Activated CD4-positive, alpha-beta memory T cell treated with anti-CD3 and anti-CD28 coated beads for 36 hours (primary cell): ENCODE data around the gene ARFGAP3. TPM values are rescaled to one million over a fixed set of nuclear protein-coding genes. Genes with fewer than 3 reads are reported as not detected.

Experiments
- CTCF ChIA-PET: fragments of 350-600 bp; sonication (Branson Sonifier 250); formaldehyde crosslinking; loops from one replicate; lab custom pipeline; 2021; ENCODE audit warnings: antibody characterized with exemption, inconsistent platforms; lab: Charles Lee
- POLR2A ChIA-PET: fragments of 350-600 bp; sonication (Branson Sonifier 250); formaldehyde crosslinking; loops from one replicate; lab custom pipeline; 2021; ENCODE audit warnings: antibody characterized with exemption; lab: Charles Lee
- DNase-seq: peaks from one replicate; pipeline ENCODE4 v3.0.0-alpha.2; 2020
- H3K27ac Mint-ChIP-seq: one replicate; pipeline ENCODE4 v1.8.0; 2021; ENCODE audit warnings: mixed read lengths
- H3K27me3 Mint-ChIP-seq: one replicate; pipeline ENCODE4 v1.8.0; 2021; ENCODE audit warnings: mixed read lengths
- H3K36me3 Mint-ChIP-seq: one replicate; pipeline ENCODE4 v1.8.0; 2021; ENCODE audit warnings: mixed read lengths
- H3K4me1 Mint-ChIP-seq: one replicate; pipeline ENCODE4 v1.8.0; 2021; ENCODE audit warnings: low read depth, mixed read lengths
- H3K4me3 Mint-ChIP-seq: one replicate; pipeline ENCODE4 v1.8.0; 2021; ENCODE audit warnings: mild to moderate bottlenecking, mixed read lengths
- H3K9me3 Mint-ChIP-seq: one replicate; pipeline ENCODE4 v1.8.0; 2021; ENCODE audit warnings: mixed read lengths
- intact Hi-C: fragments of 100-400 bp; cut with micrococcal nuclease; formaldehyde crosslinking; loops from one replicate; pipeline ENCODE4 v1.15.1; 2023
- total RNA-seq, 2 experiments: library from RNA; stranded (reverse); gene quantifications; one replicate each; pipeline ENCODE4 v1.2.3, GENCODE V29; 2021

Gene ARFGAP3
- total RNA-seq, 2 experiments from 2014 or later: 40.6 to 45.5 TPM

DNA sequence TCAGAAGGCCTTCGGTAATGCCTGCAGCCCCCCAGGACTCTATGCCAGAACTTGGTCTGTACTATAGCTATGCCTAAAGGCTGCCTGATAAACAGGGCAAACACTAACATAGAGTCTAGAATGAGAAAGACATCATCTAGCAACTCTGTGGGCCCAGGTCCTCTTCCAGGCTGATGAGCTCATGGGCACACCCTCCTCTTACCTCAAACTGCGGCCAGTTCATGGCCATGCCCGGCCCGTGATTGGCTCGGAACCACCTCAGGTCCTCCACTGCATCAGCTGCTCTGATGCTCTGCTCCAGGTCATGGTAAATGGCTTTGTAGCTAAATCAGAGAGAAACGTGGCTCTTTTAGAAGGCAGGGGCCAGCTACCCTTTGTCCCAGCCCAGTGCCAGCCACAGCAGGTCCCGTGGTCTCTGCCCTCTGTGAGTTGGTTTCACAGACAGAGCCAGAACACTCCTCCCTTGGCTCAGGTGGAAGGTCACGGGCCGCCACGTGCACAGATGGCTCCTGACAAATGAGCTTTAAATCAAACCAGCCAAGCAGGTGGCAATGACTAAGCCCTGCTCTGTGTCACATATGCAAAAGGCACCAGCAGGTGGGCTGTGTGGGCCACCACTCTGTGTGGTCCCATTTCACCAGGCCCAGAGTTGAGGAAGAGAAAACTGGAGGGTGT, 25.0 kb upstream of the ARFGAP3 start:
- no peaks in the 10 kb centered on the region for H3K27me3 Mint-ChIP-seq
- peaks cover 6% of the 10 kb centered on the region for H3K36me3 Mint-ChIP-seq
- no peaks in the 10 kb centered on the region for H3K9me3 Mint-ChIP-seq
- CTCF ChIA-PET: interaction anchor here (2.3 kb wide), 1 partner anchor 14 kb away, joined by 6 read pairs; no protein-coding TSS in a partner anchor
- intact Hi-C loops: no loop called here
- DNase-seq: no peak
- no peaks in the 10 kb centered on the region for H3K4me1 Mint-ChIP-seq
- POLR2A ChIA-PET: no interaction called here
- H3K4me3 Mint-ChIP-seq: no peak overlapping the region
- no peak overlapping the region for H3K27ac Mint-ChIP-seq

DNA sequence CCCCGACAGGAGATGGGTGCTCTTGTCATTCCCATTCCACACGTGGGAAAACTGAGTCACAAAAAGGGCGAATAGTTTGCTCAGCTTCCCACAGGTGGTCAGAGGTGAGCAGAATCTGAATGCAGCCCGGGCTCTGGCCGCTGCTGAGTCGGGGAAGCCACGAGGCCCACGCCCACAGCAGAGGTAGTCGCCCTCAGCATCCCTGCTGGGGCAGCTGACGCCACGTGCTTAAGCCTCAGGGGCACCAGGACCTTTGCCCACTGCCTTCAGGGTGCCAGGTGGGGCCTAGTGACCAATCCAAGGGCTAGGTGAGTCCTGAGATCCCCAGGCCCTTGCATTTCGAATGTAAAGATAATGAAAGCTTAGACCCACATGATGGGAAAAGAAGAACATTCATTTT, 24.2 kb upstream of the ARFGAP3 start:
- Mint-ChIP-seq H3K4me3 (no peak overlapping the region), H3K36me3 (peaks cover 7% of the 10 kb centered on the region), H3K9me3 (no peaks in the 10 kb centered on the region), H3K27ac (no peak overlapping the region), H3K27me3 (no peaks in the 10 kb centered on the region), H3K4me1 (no peaks in the 10 kb centered on the region)
- ChIA-PET POLR2A (interaction anchor here (0.6 kb wide), 1 partner anchor 15 kb away, joined by 3 read pairs; no protein-coding TSS in a partner anchor), CTCF (interaction anchor here (2.3 kb wide), 1 partner anchor 14 kb away, joined by 6 read pairs; no protein-coding TSS in a partner anchor)
- intact Hi-C loops: no loop called here
- DNase-seq: no peak

DNA sequence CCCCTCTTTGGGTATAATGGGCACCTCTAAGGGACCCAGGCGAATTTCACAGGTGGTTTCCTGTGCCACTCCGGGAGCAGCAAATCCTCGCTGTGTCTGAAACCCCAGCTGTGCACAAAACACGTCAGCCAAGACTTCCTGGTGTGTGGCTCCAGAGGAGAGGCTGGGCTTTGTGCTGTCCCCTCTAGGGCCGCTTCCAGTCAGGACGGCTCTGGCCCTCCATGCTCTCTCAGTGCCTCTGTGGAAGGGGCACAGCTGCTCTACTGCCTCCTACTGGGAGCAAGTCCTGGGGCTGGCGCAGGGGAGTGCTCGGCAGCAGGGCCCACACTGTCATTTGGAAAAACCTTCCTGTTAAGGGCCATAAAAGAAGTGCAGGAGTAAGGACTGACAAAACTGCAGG, 23.7 kb upstream of the ARFGAP3 start:
- ChIA-PET POLR2A (interaction anchor here (0.6 kb wide), 1 partner anchor 16 kb away, joined by 3 read pairs; no protein-coding TSS in a partner anchor), CTCF (no interaction called here)
- Mint-ChIP-seq H3K27ac (no peak overlapping the region), H3K36me3 (peaks cover 7% of the 10 kb centered on the region), H3K27me3 (no peaks in the 10 kb centered on the region), H3K9me3 (no peaks in the 10 kb centered on the region), H3K4me3 (no peak overlapping the region), H3K4me1 (no peaks in the 10 kb centered on the region)
- intact Hi-C loops: no loop called here
- DNase-seq: no peak

DNA sequence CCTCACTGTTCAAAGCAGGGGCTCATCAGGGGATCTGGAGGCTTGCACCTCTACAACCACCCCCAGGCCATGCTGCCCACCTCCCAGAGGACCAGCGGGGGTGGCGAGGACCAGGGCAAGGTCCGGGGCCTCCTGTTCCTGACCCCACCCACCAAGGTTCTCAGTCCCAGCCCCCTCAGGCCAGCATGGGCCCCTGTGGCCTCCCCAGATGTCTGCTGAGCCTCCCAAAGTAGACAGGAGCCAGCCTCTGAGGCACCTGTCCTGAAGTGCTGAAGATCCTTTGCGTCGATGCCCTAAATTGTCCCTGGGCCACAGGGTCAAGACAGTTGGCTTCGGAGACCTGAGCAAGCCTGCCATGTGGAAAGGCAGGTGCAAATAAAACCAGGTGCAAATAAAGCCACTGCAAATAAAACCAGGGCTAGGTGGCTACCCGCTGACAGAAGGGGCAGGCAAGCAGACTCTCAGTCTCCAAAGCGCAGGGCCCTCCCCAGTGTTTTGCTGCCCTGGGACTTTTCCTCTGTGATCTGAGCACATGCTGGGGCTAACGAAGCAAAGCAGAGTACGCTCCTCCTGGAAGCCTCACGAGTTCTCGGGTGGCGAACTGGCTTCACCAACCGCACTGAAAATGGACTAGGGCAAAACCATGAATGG, 22.4 kb upstream of the ARFGAP3 start:
- Mint-ChIP-seq H3K27ac (no peak overlapping the region), H3K9me3 (no peaks in the 10 kb centered on the region), H3K27me3 (no peaks in the 10 kb centered on the region), H3K36me3 (peaks cover 11% of the 10 kb centered on the region), H3K4me1 (no peaks in the 10 kb centered on the region), H3K4me3 (no peak overlapping the region)
- ChIA-PET POLR2A (no interaction called here), CTCF (no interaction called here)
- DNase-seq: no peak
- intact Hi-C loops: no loop called here

DNA sequence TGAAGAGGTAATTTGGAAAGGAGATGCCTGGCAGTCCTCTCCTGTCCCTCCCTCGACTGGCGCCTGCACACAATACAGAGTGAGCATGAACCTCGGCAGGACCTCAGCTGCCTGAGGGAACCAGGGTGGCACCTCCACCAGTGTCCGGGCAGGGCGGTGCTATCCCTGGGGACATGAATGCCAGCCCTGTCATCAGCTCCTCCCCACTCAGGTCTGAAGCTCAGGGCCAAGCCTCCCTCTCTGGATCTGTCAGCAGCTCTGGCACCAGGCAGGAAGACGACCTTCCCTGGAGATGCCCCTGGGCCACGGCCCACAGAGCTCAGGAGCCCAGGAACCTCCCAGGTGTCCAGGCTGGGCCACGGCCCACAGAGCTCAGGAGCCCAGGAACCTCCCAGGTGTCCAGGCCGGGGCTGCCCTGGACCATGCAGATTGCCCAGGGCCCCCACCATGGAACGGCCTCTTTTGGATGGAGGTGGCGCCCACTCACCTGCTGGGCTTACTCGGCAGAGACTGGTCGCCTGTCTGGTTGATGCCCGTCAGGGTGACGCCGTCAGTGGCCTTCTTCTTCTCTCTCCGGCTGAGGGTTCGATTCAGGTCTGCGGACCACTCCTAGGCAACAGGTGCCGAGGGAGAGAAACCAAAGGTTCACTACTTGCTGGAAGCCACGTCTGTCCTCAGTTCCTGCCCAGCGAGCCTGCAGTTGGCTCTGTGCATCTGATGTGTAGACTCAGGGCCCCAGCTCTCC, 21.7 kb upstream of the ARFGAP3 start:
- H3K27me3 Mint-ChIP-seq: no peaks in the 10 kb centered on the region
- ChIA-PET CTCF (no interaction called here), POLR2A (no interaction called here)
- no peak for DNase-seq
- no peaks in the 10 kb centered on the region for H3K9me3 Mint-ChIP-seq
- intact Hi-C loops: no loop called here
- no peak overlapping the region for H3K27ac Mint-ChIP-seq
- peaks cover 11% of the 10 kb centered on the region for H3K36me3 Mint-ChIP-seq
- no peaks in the 10 kb centered on the region for H3K4me1 Mint-ChIP-seq
- H3K4me3 Mint-ChIP-seq: no peak overlapping the region

DNA sequence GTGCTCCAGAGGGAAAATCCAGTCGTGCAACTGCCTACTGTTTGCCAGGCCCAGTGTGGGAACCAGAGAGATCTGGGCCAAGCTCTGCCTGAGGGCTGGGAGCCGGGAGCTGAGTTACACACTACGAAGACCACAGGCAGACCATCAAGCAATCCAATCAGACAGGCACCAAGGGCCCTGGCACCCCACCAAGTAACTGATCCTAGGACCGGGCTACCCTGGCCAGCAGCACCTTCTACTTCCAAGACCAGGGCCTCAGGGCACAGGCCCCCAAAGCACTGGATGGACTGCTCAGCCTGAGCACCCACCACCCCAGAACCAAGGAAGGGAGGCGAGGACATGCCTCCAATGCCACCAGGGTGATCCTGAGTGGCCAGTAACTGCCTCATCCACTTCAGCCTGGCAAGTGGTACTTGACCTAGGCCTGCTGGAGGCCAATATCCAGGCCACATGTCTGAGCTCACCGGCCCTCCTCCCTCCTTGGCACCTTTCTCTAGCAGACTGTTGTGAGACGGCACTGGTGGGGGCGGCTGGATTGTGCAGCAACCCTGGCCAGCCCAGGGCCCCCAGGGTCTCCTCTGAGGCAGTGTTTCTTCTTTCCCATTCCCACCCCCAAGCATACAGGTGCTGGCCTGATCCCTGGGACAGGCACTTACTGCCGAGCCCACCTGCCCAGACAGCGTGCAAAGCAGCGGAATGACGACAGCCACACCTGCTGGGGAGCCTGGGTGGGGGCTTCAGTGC, 20.7 kb upstream of the ARFGAP3 start:
- H3K36me3 Mint-ChIP-seq: peaks cover 9% of the 10 kb centered on the region
- ChIA-PET POLR2A (no interaction called here), CTCF (no interaction called here)
- H3K9me3 Mint-ChIP-seq: no peaks in the 10 kb centered on the region
- no peaks in the 10 kb centered on the region for H3K27me3 Mint-ChIP-seq
- intact Hi-C loops: no loop called here
- no peak overlapping the region for H3K4me3 Mint-ChIP-seq
- DNase-seq: no peak
- H3K4me1 Mint-ChIP-seq: no peaks in the 10 kb centered on the region
- H3K27ac Mint-ChIP-seq: no peak overlapping the region

DNA sequence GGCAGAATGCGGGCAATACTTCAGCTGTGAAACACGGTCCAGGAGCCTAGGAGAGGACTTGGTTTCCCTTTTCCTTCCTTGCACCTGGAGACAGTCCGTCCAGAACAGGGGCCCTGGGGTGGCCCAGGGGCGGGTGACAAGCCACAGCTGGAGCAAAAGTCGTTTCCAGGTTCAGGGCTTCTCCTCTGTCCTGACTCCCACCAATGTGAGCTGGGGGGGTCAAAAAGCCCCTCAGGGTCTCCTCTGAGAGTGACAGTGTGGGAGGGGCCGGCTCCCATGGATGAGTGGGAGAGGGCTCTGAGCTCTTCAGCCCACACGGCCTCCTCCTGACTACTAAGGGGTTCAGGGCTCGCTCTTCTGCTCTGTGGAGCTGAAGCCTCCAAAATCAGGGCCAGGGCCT, 20.1 kb upstream of the ARFGAP3 start:
- no peaks in the 10 kb centered on the region for H3K9me3 Mint-ChIP-seq
- no peaks in the 10 kb centered on the region for H3K27me3 Mint-ChIP-seq
- intact Hi-C loops: no loop called here
- H3K27ac Mint-ChIP-seq: no peak overlapping the region
- POLR2A ChIA-PET: interaction anchor here (0.6 kb wide), 1 partner anchor 87 kb away, joined by 4 read pairs; no protein-coding TSS in a partner anchor
- H3K4me3 Mint-ChIP-seq: no peak overlapping the region
- no peak for DNase-seq
- H3K36me3 Mint-ChIP-seq: peaks cover 9% of the 10 kb centered on the region
- no peaks in the 10 kb centered on the region for H3K4me1 Mint-ChIP-seq
- CTCF ChIA-PET: no interaction called here

DNA sequence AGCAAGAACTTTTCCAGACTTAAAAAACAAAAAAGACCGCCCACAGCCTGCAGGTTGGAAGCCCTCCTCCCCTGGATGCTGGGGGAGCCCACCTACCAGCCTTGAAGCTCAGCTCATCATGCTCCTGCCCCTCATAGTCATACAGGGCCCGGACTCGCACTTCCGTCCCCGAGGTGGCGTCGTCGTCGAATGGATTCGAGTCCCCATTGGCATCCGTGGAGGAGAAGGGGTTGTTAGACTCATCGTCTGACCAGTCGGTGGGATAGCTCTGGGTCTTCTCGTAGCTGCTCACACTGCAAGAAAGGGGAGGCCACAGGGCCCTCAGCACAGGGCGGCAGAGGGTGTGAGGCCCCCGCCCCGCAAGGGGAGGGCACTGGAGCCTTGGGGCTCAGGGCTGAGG, 19.0 kb upstream of the ARFGAP3 start:
- CTCF ChIA-PET: interaction anchor here (0.8 kb wide), 1 partner anchor 8 kb away, joined by 3 read pairs; no protein-coding TSS in a partner anchor
- Mint-ChIP-seq H3K27me3 (no peaks in the 10 kb centered on the region), H3K4me3 (no peak overlapping the region), H3K27ac (peak overlapping the region; percentile 18), H3K9me3 (no peaks in the 10 kb centered on the region), H3K4me1 (no peaks in the 10 kb centered on the region), H3K36me3 (peaks cover 9% of the 10 kb centered on the region)
- POLR2A ChIA-PET: no interaction called here
- intact Hi-C loops: no loop called here
- no peak for DNase-seq

DNA sequence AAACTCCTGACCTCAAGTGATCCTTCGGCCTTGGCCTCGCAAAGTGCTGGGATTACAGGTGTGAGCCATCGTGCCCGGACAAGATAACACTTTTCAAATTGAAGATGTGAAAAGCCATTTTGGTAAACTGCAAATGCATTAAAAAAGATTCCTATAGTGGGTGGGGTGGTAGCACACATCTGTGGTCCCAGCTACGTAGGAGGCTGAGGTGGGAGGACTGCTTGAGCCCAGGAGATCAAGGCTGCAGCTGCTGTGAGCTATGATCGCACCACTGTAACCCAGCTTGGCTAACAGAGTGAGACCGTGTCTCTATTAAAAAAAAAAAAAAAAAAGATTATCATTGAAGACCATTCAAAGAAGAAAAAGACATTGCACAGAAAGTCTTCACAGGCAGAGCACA, 16.9 kb upstream of the ARFGAP3 start:
- Mint-ChIP-seq H3K27ac (no peak overlapping the region), H3K4me3 (no peak overlapping the region), H3K4me1 (no peaks in the 10 kb centered on the region), H3K27me3 (no peaks in the 10 kb centered on the region), H3K36me3 (peaks cover 9% of the 10 kb centered on the region), H3K9me3 (no peaks in the 10 kb centered on the region)
- CTCF ChIA-PET: no interaction called here
- intact Hi-C loops: no loop called here
- no peak for DNase-seq
- POLR2A ChIA-PET: interaction anchor here (1.0 kb wide), 1 partner anchor 29 kb away, joined by 3 read pairs; no protein-coding TSS in a partner anchor

DNA sequence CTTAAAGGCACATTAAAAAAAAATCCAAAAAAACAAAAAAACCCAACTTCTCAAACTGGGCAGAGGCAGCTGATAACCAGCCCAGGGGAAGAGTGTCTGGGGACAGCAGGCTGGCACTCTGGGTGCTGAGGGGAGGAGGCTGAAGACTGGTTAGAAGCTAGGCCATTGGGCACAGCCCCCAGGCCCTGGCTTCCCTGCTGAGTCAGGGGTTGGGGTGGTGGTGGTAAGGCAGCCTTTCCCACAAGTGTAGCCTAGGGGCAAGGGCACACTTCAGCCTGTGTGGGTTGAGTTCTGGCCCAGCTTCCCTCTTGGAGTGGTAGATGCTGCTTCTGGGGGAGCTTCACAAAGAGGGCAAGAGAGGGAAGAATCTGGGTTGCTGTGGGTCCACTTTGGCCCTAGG, 16.3 kb upstream of the ARFGAP3 start:
- POLR2A ChIA-PET: interaction anchor here (1.0 kb wide), 1 partner anchor 29 kb away, joined by 3 read pairs; no protein-coding TSS in a partner anchor
- intact Hi-C loops: no loop called here
- H3K9me3 Mint-ChIP-seq: no peaks in the 10 kb centered on the region
- H3K36me3 Mint-ChIP-seq: peaks cover 5% of the 10 kb centered on the region
- CTCF ChIA-PET: interaction anchor here (1.3 kb wide), 1 partner anchor 187 kb away, joined by 3 read pairs; no protein-coding TSS in a partner anchor
- no peak overlapping the region for H3K4me3 Mint-ChIP-seq
- no peak for DNase-seq
- no peaks in the 10 kb centered on the region for H3K27me3 Mint-ChIP-seq
- no peak overlapping the region for H3K27ac Mint-ChIP-seq
- H3K4me1 Mint-ChIP-seq: no peaks in the 10 kb centered on the region

DNA sequence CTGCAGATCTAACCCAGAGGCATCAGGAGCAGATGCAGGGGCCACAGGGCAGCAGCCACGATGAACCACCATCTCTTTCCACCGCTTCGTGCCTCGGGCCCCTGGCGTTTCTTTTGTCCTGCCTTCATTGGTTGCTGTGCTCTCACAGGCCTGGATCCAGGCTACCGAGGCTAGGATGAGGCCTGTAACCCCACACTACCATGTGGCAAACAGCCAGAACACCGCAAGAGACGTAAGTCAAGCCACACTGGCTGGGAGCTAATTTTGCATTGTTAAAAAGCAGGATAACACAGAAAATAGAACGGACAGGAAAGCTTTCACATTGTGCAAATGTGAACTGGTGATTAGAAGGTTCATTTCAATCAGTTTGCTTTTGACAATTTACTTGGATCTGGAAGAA, 15.7 kb upstream of the ARFGAP3 start:
- H3K4me3 Mint-ChIP-seq: no peak overlapping the region
- intact Hi-C loops: no loop called here
- no peak for DNase-seq
- H3K27ac Mint-ChIP-seq: no peak overlapping the region
- ChIA-PET CTCF (interaction anchor here (1.3 kb wide), 1 partner anchor 188 kb away, joined by 3 read pairs; no protein-coding TSS in a partner anchor), POLR2A (no interaction called here)
- H3K9me3 Mint-ChIP-seq: no peaks in the 10 kb centered on the region
- no peaks in the 10 kb centered on the region for H3K4me1 Mint-ChIP-seq
- no peaks in the 10 kb centered on the region for H3K27me3 Mint-ChIP-seq
- peaks cover 5% of the 10 kb centered on the region for H3K36me3 Mint-ChIP-seq
